A673 (cell line): ENCODE measurements around the gene SMOC2.

Experiments
- CTCF ChIP-seq: fragments of 300-800, 200-600 bp; sonication (generic); conservative IDR thresholded peaks from 2 replicates; pipeline ENCODE4 v1.5.1; 2017; ENCODE audit warnings: low read depth, mild to moderate bottlenecking, antibody characterized with exemption, low read length, moderate library complexity, mixed read lengths
- EZH2 ChIP-seq: fragments of 200-600 bp; sonication (generic); IDR thresholded peaks from 2 replicates; pipeline ENCODE4 v1.6.1; 2017; ENCODE audit warnings: borderline replicate concordance, low read depth, mild to moderate bottlenecking, mixed read lengths, antibody characterized with exemption, low read length; ENCODE audit not compliant: poor library complexity, severe bottlenecking

- TF ChIP-seq EZH2 (no peak), CTCF (no peak)
These were observed 114.1 kb downstream of the SMOC2 start for GRCh38 chr6:168554898-168555617.
